Activated T-cell treated with anti-CD3 and anti-CD28 coated beads for 48 hours (primary cell): ENCODE measurements around the gene DLX1.

Experiments
- DNase-seq: peaks from one replicate; pipeline ENCODE4 v3.0.0-alpha.2; 2020; ENCODE audit warnings: low read depth

The DLX1 gene

DNA sequence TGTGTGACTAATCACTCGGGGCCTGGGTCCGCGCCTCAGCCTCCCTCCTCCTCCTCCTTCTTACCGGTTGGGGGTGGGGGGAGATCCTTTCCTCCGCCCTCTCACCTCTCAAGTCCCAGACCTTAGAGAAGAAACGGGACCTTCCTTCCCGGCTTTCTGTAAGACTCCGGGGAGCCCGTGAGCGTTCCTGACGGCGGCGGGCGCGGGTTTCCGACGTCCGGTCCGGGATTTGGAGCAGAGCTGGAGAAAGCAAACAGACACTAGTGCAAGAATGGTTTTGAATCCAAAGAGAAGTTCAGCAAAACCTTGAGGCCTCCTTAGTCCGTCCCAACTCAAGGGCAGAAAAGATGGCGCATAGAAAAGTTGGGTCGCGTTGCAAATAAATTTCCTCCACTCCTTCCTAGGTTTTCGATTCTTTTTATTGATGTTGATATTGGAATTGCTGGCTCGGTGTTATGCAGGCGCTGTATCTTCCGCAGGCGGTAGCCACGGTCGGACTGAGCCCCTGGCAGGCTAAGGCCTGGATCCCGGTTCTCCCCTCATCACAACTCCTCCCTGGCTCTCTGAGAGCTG is 2.0 kb downstream of the DLX1 start:
- no peak for DNase-seq

DNA sequence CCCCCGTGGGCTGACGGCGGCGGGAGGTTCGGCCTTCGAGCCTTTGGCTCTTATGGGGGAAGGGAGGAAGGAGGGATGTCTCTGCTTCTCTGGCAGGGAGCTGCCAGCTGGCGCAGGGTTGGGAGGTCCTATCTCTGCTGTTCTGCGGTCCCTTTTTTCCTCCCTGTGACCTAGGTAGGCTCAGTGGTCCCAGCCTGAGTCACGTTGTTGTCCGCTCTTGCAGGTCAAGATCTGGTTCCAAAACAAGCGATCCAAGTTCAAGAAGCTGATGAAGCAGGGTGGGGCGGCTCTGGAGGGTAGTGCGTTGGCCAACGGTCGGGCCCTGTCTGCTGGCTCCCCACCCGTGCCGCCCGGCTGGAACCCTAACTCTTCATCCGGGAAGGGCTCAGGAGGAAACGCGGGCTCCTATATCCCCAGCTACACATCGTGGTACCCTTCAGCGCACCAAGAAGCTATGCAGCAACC is 2.5 kb downstream of the DLX1 start:
- DNase-seq: no peak

DNA sequence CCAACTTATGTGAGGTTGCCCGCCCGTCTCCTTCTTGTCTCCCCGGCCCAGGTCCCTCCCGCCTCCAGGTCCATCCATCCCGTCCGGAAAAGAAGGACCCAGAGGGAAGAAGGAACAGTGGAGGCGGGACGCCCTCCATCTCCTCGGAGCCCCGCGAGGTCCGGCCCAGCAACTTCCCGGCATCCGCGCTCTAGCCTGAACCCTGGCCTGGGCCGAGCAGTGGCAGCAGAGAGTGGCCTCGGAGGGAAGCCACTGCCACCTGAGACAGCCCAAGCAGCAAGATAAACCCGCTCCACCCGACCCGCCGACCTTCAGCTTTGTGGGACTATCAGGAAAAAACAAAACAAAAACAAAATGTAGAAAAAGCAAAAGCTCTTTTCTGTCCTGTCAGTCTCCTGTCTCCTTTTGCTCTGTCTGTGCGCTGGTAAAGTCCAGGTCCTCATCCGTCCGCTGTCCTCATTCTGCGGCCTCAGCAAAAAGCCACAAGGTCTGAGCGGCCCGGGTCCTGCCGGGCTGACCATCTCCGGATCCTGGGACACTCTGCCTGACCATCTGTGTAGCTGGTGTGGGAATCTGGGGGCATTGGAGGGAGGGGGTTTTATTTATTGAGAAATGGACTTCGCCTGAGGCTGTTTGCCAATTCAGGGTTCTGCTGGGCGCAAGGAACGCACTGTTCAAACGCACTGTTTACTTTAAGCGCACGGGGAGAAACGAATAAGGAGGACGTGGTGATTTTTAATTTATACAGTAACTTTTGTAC is 3.1 kb downstream of the DLX1 start:
- DNase-seq: no peak

DNA sequence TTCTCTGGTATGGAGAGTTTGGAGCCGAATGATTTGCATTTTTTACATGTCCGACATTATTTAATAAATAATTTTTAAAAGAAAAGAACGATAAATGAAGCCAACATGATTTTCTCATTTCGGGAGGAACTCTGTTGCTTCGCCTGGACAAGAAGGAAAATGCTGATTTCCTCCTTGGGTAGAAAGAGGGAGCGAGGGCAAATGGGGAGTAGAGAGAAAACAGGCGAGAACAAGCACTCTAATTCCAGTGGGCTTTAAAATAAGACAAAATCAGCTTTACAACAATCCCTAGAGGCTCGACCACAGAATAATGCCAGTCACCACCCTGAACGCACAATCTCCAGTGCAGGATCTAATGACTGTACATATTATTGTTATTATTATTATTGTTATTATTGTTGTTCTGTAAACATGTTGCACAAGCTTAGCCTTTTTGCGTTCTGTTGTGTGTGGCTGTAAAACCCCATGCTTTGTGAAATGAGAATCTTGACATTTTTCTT is 3.7 kb downstream of the DLX1 start:
- no peak for DNase-seq

- DNase-seq: no peak
Observed at GRCh38 chr2:172089633-172090032, 4.3 kb downstream of the DLX1 start.

- DNase-seq: no peak
Observed at GRCh38 chr2:172090044-172090961, 5.0 kb downstream of the DLX1 start.

GRCh38 chr2:172091000-172091641 is 5.8 kb downstream of the DLX1 start:
- DNase-seq: no peak

GRCh38 chr2:172091761-172092566 is 6.7 kb downstream of the DLX1 start:
- DNase-seq: no peak

DNA sequence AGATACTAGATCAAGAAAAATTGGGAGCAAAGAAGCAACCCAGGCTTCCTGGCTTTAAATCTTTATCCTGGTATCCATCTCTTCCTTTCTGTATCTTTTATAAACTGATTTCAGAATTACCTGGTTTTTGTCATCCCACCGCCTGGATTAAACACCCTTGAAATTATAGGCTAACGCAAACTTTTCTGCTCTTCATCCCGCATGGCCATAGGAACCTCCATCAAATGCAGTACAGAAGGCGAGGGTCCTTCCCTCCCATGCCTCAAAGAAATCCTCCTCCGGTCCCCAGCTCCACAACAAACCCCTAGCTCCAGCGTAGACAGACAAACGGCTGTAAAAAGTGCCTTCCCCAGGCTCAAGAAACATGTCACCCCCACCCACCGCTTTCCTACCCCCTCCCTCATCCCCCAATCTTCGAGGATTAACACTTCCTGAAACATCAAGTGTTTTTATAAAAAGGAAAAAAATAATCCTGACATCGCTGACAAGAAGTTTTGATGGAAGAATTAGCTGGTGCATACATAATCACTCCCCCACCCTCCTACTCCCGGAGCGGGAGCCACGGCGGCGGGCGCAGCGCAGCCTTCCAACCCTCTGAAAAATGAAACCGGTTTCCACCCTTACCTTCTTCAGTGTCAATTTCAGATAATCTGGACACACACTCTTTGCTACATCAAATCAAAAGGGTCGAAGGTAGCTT is 7.6 kb downstream of the DLX1 start:
- DNase-seq: no peak

DNA sequence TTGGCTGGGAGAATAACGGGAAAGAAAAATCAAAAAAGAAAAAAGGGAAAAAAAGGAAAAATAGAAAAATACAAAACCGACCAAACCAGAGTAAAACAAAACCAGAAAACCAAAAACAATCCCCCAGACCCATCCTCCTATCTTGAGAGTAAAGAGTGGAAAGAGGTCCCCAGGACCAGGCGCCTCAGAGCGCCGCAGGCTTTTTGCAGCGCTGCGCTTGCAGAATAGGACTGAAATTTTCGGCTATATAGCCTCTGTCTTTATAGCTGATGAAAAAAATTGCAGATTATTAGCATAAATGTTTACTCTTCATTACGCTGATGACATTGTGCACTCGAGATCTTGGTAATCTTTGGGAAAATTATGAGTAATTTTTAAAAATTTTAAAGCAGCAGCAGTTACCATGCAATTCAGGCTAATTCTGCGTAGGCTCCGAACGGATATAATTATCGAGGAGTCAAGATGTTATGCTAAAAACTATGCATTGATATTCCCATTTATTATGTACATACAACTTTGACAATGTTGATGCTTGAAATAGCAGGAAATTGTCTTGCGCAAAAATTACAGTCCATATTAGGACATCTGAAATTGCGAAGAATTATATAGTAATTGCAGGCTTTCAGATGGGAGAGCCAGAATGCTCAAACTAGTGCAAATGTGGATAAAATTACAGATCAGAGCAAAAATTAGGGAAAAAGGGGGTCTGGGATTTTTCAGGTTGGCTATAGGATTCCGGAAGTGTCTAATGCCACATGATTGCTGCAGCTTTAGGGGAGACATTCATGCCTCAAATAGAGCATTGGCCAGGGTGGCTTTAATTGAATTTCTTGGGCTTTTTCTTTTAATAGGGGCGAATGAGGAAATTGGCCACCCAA is 8.3 kb downstream of the DLX1 start:
- no peak for DNase-seq

GRCh38 chr2:172094294-172095145 is 9.2 kb downstream of the DLX1 start:
- DNase-seq: no peak

- DNase-seq: no peak
Observed at GRCh38 chr2:172095146-172095904, 10.0 kb downstream of the DLX1 start.

- DNase-seq: no peak
Observed at GRCh38 chr2:172095905-172096625, 10.8 kb downstream of the DLX1 start.

GRCh38 chr2:172096626-172097547 is 11.6 kb downstream of the DLX1 start:
- DNase-seq: no peak

DNA sequence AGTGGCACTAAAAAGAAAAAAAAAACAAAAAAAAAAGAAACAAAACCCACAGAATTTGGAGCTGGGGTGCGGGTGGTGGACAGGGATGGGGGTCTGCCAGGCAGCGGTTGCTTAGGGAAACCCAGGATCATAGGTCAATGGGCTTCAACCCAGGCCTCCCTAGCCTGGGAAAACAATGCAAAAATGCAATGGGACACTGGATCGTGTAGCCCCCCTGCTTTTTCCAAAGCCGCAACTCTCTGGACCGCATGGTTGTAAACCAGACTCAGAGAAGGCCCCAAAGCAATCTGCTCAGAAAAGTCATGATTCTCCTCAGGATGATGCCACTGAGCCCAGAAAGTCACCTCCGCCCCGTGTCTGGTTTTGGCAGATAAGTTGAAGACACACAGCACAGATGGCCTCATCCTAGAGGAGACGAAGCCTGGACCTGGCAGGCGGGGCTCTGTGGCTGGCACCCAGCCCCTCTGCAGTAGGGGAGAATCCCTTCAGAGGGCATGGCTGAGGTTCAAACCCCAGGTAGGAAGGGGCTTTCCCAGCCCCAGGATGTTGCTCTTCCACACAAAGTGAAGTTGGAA is 12.3 kb downstream of the DLX1 start:
- no peak for DNase-seq

- DNase-seq: no peak
Observed at GRCh38 chr2:172098287-172098649, 13.0 kb downstream of the DLX1 start.
